Measurements from ENCODE around the gene KCNJ12. TPM values are rescaled to one million over a fixed set of nuclear protein-coding genes. Genes with fewer than 3 reads are reported as not detected.

The KCNJ12 gene
- total RNA-seq, 1 experiment from 2014 or later = not detected

DNA sequence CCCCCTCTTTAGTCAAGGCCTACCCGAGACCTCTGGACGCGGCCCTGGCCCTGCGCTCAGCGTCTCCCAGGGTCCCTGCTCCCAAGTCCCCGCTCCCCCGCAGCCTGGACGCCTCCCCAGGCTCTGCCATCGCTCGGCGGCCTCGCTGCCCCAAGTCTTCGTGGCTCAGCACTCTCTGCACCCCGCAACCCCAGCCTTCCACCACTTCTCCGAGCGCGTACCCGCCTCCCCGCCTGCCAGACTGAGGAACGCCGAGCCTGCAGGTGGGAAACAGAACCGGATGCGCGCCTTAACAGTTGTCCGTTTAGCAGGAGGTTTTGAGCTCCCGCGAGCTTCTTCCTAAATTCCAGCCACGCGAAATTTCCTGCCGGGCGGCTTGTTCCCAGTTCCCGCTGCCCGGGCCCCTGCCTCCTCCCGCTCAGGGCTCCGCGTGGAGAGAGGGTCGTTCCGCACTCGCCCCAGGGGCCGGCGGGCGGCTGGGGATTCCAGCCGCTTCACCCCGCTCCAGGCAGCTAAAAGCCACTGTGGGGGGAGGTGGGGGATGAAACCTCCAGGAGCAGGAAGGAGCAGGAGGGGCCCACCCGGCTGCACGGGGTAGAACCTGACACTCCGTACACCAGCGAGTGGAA is 87.7 kb downstream of the KCNJ12 start:
- H3K36me3 Mint-ChIP-seq (ENCODE audit: insufficient read depth, unreplicated experiment) = no peaks in the 10 kb centered on the region
- H3K9me3 Mint-ChIP-seq (ENCODE audit: unreplicated experiment) = no peaks in the 10 kb centered on the region
- H3K27ac Mint-ChIP-seq (ENCODE audit: low read depth, unreplicated experiment) = no peak overlapping the region
- ChIA-PET POLR2A (no interaction called here), CTCF (interaction anchor here (0.7 kb wide), 1 partner anchor 50 kb away, joined by 4 read pairs; no protein-coding TSS in a partner anchor)
- no TSS peak for BruUV-seq (replicated peaks)
- no peak overlapping the region for H3K4me3 Mint-ChIP-seq (ENCODE audit: unreplicated experiment)
- intact Hi-C loops (cut with micrococcal nuclease) = no loop called here
- DNase-seq (ENCODE audit: unreplicated experiment) = no peak
- TF ChIP-seq, protein P1, sequence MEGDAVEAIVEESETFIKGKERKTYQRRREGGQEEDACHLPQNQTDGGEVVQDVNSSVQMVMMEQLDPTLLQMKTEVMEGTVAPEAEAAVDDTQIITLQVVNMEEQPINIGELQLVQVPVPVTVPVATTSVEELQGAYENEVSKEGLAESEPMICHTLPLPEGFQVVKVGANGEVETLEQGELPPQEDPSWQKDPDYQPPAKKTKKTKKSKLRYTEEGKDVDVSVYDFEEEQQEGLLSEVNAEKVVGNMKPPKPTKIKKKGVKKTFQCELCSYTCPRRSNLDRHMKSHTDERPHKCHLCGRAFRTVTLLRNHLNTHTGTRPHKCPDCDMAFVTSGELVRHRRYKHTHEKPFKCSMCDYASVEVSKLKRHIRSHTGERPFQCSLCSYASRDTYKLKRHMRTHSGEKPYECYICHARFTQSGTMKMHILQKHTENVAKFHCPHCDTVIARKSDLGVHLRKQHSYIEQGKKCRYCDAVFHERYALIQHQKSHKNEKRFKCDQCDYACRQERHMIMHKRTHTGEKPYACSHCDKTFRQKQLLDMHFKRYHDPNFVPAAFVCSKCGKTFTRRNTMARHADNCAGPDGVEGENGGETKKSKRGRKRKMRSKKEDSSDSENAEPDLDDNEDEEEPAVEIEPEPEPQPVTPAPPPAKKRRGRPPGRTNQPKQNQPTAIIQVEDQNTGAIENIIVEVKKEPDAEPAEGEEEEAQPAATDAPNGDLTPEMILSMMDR (IDR thresholded peaks at IDR 0.05; ENCODE audit: unreplicated experiment) = no peak
- H3K27me3 Mint-ChIP-seq (ENCODE audit: insufficient read depth, unreplicated experiment) = peaks cover 62% of the 10 kb centered on the region
- no peaks in the 10 kb centered on the region for H3K4me1 Mint-ChIP-seq (ENCODE audit: insufficient read depth, unreplicated experiment)

DNA sequence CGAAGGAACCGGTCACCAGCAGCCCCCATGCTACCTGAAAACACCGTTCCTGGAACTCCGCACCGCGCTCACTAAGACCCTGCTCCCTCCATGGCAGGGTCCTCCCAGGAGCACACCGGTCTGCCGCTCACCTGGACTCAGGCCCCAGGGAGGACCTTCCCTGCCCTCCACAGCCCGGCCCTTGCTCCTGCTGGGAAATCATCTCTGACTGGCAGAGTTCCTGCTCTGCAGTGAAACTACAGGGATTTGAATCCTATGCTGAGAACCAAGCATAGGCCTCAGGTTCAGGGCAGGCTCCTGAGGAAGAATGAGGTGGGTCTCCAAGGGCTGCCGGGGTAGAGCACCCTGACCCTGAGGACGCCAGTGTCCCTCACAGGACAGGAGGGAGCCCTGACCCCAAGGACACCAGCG is 88.5 kb downstream of the KCNJ12 start:
- intact Hi-C loops (cut with micrococcal nuclease) = no loop called here
- CTCF ChIA-PET = no interaction called here
- Mint-ChIP-seq H3K27ac (ENCODE audit: low read depth, unreplicated experiment) (no peak overlapping the region), H3K4me1 (ENCODE audit: insufficient read depth, unreplicated experiment) (no peaks in the 10 kb centered on the region), H3K9me3 (ENCODE audit: unreplicated experiment) (no peaks in the 10 kb centered on the region), H3K4me3 (ENCODE audit: unreplicated experiment) (no peak overlapping the region), H3K27me3 (ENCODE audit: insufficient read depth, unreplicated experiment) (peaks cover 62% of the 10 kb centered on the region), H3K36me3 (ENCODE audit: insufficient read depth, unreplicated experiment) (no peaks in the 10 kb centered on the region)
- no TSS peak for BruUV-seq (replicated peaks)
- DNase-seq (ENCODE audit: unreplicated experiment) = no peak
- TF ChIP-seq, protein P1 (IDR thresholded peaks at IDR 0.05; ENCODE audit: unreplicated experiment) = no peak
- POLR2A ChIA-PET = interaction anchor here (0.9 kb wide), 1 partner anchor 35 kb away, joined by 3 read pairs; no protein-coding TSS in a partner anchor

DNA sequence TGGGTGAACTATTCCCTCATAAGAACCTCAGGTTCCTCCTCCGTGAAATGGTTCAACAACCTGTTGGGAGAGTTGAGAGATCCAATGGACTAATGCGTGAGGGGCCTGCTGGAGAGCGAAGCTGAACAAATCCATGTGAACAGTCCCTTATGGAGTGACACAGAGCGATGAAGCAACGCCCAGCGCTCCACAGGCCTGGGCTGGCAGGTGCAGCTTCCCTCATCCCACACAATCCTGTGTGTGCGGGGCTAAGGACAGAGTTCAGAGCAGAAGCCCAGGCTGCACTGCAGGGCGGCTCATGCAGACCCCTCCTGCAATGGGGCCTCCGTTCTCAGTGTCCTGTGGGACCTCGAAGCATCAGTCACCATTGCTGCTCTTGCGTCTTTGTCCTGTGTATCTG is 90.4 kb downstream of the KCNJ12 start:
- intact Hi-C loops (cut with micrococcal nuclease) = no loop called here
- no TSS peak for BruUV-seq (replicated peaks)
- Mint-ChIP-seq H3K4me1 (ENCODE audit: insufficient read depth, unreplicated experiment) (no peaks in the 10 kb centered on the region), H3K4me3 (ENCODE audit: unreplicated experiment) (no peak overlapping the region), H3K27ac (ENCODE audit: low read depth, unreplicated experiment) (no peak overlapping the region), H3K27me3 (ENCODE audit: insufficient read depth, unreplicated experiment) (peaks cover 69% of the 10 kb centered on the region), H3K9me3 (ENCODE audit: unreplicated experiment) (no peaks in the 10 kb centered on the region), H3K36me3 (ENCODE audit: insufficient read depth, unreplicated experiment) (no peaks in the 10 kb centered on the region)
- ChIA-PET POLR2A (no interaction called here), CTCF (interaction anchor here (1.5 kb wide), 1 partner anchor 9 kb away, joined by 8 read pairs; no protein-coding TSS in a partner anchor)
- TF ChIP-seq, protein P1 (IDR thresholded peaks at IDR 0.05; ENCODE audit: unreplicated experiment) = no peak
- DNase-seq (ENCODE audit: unreplicated experiment) = no peak

DNA sequence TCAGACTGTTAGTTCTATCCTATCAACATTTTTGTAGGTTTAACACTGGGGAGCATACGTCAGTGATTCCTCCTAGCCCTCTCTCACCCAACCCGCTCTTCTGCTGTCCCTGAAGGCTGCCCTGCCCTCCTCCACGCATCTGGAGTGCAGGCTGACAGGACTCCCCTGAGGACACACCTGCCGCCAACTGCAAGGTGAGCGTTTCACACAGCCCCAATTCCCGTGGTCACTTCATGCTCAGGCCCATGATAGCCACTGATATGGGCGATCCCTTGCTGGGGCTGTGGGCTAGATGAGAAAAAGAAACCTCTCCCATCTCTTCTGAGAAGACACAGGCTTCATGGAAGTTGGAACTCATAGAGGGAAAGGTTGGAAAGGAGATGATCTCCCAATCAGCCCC is 91.0 kb downstream of the KCNJ12 start:
- Mint-ChIP-seq H3K4me1 (ENCODE audit: insufficient read depth, unreplicated experiment) (no peaks in the 10 kb centered on the region), H3K9me3 (ENCODE audit: unreplicated experiment) (no peaks in the 10 kb centered on the region), H3K36me3 (ENCODE audit: insufficient read depth, unreplicated experiment) (no peaks in the 10 kb centered on the region), H3K4me3 (ENCODE audit: unreplicated experiment) (no peak overlapping the region), H3K27me3 (ENCODE audit: insufficient read depth, unreplicated experiment) (peaks cover 76% of the 10 kb centered on the region), H3K27ac (ENCODE audit: low read depth, unreplicated experiment) (no peak overlapping the region)
- TF ChIP-seq, protein P1 (IDR thresholded peaks at IDR 0.05; ENCODE audit: unreplicated experiment) = no peak
- CTCF ChIA-PET = interaction anchor here (0.6 to 1.5 kb wide), 2 partner anchors 10 to 14 kb away, joined by 3 to 8 read pairs; no protein-coding TSS in a partner anchor
- POLR2A ChIA-PET = no interaction called here
- DNase-seq (ENCODE audit: unreplicated experiment) = no peak
- intact Hi-C loops (cut with micrococcal nuclease) = no loop called here
- no TSS peak for BruUV-seq (replicated peaks)

Measured in MCF 10A (cell line).